GM12872 (cell line): ENCODE data around the gene ZNF664.

Experiments used
- TF ChIP-seq, protein P1 (sequence below): IDR thresholded peaks from 3 replicates; pipeline ENCODE4 v1.5.1; 2011; ENCODE audit warnings: low read depth, mild to moderate bottlenecking, low read length, moderate library complexity; ENCODE audit not compliant: insufficient read depth

The ZNF664 gene

DNA sequence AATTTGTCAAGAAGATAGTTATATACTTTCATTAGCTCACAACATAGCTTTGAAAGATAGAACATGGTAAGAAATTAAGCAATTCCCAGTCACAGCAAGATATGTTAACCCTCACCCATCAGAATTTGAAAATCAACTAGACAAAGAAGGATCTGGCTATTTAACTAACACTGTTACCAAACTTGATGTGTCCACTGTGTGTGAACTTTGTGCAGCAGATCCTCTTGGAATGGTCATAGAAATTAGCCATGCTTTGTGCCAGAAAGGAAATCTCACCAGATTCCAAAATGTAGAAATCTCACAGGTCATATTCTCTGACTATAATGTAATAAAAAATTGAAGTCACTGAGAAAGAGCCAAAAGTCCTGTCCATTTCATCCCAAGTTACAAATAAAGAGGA lies 46.1 kb downstream of the ZNF664 start:
- TF ChIP-seq, protein P1, sequence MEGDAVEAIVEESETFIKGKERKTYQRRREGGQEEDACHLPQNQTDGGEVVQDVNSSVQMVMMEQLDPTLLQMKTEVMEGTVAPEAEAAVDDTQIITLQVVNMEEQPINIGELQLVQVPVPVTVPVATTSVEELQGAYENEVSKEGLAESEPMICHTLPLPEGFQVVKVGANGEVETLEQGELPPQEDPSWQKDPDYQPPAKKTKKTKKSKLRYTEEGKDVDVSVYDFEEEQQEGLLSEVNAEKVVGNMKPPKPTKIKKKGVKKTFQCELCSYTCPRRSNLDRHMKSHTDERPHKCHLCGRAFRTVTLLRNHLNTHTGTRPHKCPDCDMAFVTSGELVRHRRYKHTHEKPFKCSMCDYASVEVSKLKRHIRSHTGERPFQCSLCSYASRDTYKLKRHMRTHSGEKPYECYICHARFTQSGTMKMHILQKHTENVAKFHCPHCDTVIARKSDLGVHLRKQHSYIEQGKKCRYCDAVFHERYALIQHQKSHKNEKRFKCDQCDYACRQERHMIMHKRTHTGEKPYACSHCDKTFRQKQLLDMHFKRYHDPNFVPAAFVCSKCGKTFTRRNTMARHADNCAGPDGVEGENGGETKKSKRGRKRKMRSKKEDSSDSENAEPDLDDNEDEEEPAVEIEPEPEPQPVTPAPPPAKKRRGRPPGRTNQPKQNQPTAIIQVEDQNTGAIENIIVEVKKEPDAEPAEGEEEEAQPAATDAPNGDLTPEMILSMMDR: no peak

DNA sequence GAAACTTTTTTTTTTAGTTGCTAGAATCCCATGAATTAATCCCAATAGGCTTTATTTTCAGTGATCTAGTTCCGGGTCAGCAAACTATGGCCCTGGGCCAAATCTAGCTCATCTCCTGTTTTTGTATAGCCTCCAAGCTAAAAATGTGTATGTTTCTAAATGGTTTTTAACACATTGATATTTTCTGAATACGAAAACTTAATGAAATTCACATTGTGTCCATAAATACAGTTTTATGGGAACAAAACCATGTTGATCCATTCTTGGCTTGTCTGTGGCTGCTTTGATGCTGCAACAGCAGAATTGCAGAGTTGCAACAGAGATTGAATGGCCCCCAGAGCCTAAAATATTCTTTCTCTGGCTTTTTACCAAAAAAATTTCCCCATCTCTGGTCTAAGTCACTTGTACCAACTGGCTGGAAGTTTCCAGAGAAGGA lies 47.5 kb downstream of the ZNF664 start:
- TF ChIP-seq, protein P1: no peak

DNA sequence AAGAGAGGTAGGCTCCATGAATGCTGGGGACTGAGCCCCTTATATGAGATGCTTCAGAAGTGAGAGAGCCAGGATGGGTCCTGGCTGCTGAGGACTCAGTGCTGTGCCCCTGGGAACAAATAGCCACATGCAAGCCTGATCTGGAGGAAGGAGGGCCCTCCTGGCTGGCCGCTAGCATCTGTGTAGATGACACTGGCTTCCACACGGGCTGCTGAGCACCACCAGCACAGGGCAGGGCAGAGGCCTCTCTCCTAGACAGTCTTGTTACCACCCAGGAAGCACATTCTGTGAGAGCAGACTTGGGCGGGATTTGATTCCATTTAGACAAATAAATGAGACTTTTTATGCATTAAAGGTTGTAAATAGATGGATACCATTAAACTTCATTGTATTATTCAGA lies 48.0 kb downstream of the ZNF664 start:
- TF ChIP-seq, protein P1: no peak

DNA sequence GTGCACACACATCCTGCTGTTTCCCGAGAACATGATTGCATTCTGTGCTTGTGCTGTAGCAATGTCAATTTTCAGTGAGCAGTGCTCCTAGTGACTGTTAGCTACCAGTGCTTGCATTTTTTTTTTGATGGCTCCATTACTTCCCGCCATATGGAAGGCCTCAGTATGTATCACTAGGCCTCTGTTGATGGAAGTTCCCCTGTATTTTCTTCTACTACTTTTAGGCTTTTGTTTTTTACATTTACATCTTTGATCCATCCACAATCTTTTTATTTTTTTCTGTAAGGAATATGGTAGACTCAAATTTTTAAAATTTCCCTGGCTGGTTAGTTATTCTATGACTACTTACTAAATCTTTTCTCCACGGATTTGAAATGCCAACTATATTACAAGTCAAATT lies 49.1 kb downstream of the ZNF664 start:
- TF ChIP-seq, protein P1: no peak

DNA sequence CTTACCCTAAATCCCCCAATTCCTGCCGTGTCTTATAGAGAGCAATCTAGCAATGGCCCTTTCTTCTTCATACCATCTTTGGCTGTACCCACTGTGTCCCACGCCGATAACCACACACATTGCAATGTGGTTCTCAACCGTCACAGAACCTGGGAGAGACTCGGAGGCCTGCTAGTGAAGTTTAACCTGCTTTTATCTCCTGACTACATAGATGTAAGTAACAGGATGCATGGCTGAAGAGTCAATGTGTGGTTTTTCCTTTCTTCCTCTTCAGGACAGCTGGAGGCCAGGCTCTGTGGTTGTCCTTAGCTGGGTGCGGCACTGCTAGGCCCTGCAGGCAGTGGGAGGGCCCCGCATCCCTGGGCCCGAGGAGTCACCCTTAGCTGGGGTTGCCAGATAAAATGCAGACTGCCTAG lies 51.3 kb downstream of the ZNF664 start:
- TF ChIP-seq, protein P1: no peak

DNA sequence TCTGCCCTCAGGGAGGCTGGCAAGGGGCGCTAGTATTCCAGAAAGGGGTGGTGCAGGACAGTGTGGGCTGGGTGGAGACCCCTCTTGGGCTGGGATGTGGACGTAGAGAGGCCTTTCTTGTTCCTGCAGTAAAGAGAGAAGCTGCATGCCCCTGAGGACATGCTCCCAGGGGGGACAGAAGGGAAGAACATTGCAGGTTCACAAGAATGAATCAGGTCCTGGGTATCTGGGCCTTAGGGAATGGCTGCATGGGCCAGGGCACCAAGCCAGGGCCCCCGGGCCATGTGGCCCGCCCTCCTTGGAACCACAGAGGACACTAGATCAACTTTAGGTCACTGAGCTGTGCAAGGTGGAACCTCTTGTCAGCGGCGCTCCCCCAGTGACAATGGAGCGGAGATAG lies 51.8 kb downstream of the ZNF664 start:
- TF ChIP-seq, protein P1: no peak

DNA sequence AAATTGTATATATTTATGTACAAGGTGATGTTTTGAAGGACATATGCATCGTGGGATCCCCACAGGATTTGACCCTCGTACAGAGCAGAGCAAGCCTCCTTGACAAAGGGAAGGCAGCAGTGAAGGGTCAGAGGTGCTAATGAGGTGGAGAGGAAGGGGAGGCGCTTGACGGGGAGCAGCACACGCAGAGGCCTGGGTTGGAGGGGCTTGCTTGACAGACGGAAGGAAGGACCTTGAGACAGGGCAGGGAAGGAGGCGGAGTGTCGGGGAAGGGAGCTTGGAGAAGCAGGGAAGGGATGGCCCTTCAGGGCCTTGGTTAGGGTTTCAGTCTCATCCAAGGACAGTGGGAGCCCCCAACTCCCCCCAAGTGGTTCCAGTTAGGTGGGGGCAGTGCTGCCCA lies 52.6 kb downstream of the ZNF664 start:
- TF ChIP-seq, protein P1: no peak
